ENCODE results near the gene SCAMP1.

DNA sequence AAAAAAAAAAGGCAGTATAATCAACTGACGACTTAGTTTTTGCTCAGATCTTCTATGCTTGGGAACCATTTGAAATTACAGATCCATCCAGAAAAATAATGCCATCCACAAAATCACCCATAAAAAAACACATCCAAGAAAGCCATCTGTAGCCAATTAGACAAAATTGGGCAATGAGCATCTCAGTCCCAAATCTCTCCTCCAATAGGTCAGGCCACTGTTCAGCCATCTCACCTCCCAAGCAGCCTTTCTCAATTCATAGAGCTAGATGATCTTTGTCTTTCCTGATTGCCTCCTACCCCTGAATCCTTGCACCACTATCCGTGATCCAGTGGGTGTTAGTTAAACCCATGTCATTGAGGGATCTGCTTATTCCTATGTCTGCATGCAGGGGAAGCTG lies 139.6 kb downstream of the SCAMP1 start:
- TF ChIP-seq, protein P1, sequence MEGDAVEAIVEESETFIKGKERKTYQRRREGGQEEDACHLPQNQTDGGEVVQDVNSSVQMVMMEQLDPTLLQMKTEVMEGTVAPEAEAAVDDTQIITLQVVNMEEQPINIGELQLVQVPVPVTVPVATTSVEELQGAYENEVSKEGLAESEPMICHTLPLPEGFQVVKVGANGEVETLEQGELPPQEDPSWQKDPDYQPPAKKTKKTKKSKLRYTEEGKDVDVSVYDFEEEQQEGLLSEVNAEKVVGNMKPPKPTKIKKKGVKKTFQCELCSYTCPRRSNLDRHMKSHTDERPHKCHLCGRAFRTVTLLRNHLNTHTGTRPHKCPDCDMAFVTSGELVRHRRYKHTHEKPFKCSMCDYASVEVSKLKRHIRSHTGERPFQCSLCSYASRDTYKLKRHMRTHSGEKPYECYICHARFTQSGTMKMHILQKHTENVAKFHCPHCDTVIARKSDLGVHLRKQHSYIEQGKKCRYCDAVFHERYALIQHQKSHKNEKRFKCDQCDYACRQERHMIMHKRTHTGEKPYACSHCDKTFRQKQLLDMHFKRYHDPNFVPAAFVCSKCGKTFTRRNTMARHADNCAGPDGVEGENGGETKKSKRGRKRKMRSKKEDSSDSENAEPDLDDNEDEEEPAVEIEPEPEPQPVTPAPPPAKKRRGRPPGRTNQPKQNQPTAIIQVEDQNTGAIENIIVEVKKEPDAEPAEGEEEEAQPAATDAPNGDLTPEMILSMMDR (IDR thresholded peaks at IDR 0.05; ENCODE audit: insufficient read depth, low read length) = no peak
- TF ChIP-seq POLR2AphosphoS5 (IDR thresholded peaks at IDR 0.05; ENCODE audit: low read depth) (no peak), GABPA (IDR thresholded peaks at IDR 0.05; ENCODE audit: low read depth) (no peak)
- TF ChIP-seq, protein P2, sequence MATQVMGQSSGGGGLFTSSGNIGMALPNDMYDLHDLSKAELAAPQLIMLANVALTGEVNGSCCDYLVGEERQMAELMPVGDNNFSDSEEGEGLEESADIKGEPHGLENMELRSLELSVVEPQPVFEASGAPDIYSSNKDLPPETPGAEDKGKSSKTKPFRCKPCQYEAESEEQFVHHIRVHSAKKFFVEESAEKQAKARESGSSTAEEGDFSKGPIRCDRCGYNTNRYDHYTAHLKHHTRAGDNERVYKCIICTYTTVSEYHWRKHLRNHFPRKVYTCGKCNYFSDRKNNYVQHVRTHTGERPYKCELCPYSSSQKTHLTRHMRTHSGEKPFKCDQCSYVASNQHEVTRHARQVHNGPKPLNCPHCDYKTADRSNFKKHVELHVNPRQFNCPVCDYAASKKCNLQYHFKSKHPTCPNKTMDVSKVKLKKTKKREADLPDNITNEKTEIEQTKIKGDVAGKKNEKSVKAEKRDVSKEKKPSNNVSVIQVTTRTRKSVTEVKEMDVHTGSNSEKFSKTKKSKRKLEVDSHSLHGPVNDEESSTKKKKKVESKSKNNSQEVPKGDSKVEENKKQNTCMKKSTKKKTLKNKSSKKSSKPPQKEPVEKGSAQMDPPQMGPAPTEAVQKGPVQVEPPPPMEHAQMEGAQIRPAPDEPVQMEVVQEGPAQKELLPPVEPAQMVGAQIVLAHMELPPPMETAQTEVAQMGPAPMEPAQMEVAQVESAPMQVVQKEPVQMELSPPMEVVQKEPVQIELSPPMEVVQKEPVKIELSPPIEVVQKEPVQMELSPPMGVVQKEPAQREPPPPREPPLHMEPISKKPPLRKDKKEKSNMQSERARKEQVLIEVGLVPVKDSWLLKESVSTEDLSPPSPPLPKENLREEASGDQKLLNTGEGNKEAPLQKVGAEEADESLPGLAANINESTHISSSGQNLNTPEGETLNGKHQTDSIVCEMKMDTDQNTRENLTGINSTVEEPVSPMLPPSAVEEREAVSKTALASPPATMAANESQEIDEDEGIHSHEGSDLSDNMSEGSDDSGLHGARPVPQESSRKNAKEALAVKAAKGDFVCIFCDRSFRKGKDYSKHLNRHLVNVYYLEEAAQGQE (IDR thresholded peaks at IDR 0.05; ENCODE audit: insufficient replicate concordance, low read depth) = no peak
